D721Med (cell line): Measurements from ENCODE around the gene SUPT20H.

Source experiments
- DNase-seq: peaks from one replicate; pipeline ENCODE4 v3.0.0; 2011; ENCODE audit warnings: low spot score; ENCODE audit not compliant: insufficient read length
- FAIRE-seq: peaks from 2 replicates; lab custom pipeline; 2011; peaks lifted over from hg19 to GRCh38; lab: Jason Lieb, UNC
- TF ChIP-seq, protein P1 (sequence below): IDR thresholded peaks from 2 replicates; pipeline ENCODE4 v1.5.1; 2012; ENCODE audit warnings: mild to moderate bottlenecking, control low read depth; ENCODE audit not compliant: insufficient read depth; ENCODE audit errors: missing control alignments

SUPT20H gene

DNA sequence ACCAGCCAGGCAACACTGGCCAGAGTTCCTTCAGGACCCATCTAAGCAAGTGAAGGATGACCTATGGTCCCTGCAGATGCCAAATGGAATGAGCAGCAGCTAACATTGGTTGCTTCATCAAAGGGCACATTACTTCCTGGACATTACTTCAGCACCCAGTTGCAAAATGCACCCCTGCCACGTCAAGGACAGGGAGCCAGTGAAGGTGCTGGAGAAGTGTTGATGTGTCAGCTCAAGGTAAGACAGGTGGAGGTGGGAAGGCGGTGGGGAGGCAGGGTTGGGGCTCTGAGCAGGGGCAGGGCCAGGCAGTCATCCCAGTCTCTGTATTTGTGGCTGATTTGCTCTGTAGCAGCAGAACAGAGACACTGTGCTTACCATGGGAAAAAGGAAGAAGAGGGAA, 31.4 kb upstream of the SUPT20H start:
- FAIRE-seq = no peak
- no peak for DNase-seq
- TF ChIP-seq, protein P1, sequence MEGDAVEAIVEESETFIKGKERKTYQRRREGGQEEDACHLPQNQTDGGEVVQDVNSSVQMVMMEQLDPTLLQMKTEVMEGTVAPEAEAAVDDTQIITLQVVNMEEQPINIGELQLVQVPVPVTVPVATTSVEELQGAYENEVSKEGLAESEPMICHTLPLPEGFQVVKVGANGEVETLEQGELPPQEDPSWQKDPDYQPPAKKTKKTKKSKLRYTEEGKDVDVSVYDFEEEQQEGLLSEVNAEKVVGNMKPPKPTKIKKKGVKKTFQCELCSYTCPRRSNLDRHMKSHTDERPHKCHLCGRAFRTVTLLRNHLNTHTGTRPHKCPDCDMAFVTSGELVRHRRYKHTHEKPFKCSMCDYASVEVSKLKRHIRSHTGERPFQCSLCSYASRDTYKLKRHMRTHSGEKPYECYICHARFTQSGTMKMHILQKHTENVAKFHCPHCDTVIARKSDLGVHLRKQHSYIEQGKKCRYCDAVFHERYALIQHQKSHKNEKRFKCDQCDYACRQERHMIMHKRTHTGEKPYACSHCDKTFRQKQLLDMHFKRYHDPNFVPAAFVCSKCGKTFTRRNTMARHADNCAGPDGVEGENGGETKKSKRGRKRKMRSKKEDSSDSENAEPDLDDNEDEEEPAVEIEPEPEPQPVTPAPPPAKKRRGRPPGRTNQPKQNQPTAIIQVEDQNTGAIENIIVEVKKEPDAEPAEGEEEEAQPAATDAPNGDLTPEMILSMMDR = no peak

DNA sequence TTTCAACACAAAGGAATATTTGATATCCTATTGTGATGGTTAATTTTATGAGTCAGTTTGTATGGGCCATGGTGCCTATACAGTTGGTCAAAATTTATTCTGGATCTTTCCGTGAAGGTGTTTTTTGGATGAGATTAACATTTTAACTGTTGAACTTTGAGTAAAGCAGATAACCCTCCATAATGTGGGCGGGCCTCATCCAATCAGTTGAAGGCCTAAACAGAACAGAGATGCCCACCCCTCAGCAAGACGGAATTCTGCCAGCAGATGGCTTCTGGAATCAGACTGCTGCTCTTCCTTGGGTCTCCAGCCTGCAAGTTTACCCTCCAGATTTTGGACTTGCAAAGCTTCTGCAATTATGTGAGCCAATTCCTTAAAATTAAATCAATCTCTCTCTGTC, 30.0 kb upstream of the SUPT20H start:
- TF ChIP-seq, protein P1 = no peak
- FAIRE-seq = no peak

DNA sequence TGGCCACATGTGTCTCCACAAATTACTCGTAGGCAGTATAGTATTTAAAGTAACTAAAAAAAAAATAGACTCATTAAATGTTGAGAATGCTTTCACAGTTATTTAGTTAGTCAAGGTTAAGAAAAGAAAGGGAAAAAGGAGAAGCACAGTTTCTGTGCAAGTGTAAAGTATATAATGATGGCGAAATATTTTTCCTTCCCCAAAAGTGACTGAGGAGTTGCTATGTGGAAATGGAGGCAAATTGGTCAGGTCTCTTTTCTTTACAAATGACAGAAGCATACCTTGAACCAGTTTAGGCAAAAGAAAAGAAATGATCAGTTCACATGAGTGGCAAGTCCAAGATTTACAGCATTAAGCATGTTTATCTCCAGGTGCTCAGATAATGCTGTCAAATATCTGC, 28.0 kb upstream of the SUPT20H start:
- no peak for FAIRE-seq
- DNase-seq = no peak
- TF ChIP-seq, protein P1 = no peak

More for the DNA sequence above, 30.0 kb upstream of the SUPT20H start:
- no peak for DNase-seq

DNA sequence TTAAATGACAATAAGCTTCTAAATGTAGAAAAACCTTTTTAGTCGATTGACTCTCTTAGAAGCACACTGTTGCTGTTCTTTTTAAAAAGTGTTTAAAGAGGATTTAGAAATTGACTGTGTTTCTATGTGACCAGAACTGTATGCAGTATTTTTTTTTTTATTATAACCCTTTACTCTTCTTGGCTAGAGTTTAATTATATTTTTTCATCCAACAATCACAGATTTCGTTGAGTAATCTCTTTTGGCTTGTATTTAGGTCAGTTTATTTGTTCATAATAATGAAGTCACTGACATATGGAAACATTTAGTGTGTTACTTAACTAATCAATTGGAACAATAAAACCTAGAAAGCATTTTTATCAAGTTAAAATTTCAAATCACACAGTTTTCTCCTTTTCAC, 26.1 kb upstream of the SUPT20H start:
- TF ChIP-seq, protein P1 = no peak

DNA sequence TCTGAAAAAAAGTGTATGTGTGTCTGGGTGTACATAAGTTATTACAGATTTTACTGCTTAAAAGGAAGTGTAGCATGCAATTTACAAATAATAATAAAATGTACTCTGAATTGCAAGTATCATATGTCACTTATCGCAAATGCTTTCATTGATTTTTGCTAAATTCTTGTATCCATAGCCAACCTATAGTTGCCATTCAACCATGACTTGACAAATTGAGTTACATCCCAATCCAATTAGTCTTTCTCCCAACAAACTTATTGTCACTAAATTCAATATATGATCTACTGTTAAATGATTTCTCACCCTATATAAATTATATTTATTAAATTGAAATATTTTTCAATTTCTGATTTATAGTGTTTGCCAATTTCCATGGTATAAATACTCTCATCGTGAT, 17.3 kb upstream of the SUPT20H start:
- TF ChIP-seq, protein P1 = no peak
- FAIRE-seq (no peak), DNase-seq (no peak)

More for the DNA sequence above, 26.1 kb upstream of the SUPT20H start:
- FAIRE-seq = no peak
- DNase-seq = no peak

DNA sequence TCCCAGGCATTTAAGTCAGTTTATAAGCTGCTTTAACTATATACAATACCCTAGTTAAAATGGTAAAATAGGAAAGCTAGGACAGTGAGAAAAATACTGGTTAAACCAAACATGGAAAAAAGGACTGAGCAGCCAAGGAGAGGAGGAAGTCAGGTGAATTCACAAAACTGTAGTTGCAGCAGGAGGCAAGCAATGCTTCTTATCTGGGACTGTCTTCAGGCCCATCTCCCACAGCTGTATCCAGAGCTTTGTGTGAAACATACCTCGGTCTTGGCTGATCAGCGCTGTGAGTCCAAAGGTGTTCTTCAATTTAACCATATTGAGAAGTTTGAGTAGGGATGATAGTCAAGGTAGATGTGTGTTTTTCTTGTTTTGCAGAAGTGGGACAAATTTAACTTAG, 15.7 kb upstream of the SUPT20H start:
- FAIRE-seq (no peak), DNase-seq (no peak)
- TF ChIP-seq, protein P1 = no peak

DNA sequence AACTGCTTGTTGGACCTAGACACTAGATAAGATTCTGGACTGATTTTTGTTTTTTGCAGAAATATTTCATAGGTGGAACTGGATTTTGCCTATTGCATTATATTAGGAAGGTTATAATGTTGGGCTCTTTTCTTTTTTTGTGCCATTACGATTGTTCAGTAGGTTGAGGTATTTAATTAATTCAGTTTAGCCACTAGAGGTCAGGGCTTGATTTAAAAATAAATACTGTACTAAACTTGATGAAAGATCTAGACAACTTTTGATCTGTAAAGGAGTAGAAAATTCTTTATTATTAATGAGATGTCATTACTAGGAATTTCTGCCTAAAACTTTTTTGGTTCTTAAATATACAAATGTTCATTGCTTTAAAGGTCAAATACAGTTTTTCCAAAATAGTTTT, 15.2 kb upstream of the SUPT20H start:
- FAIRE-seq (no peak), DNase-seq (no peak)
- TF ChIP-seq, protein P1 = peak; percentile 45
